K562 (cell line): ENCODE results near the gene NTSR1. TPM values are rescaled to one million over a fixed set of nuclear protein-coding genes. Genes with fewer than 3 reads are reported as not detected.
A peak's percentile ranks its signal among the peaks of the same experiment; 100 is the strongest.

Experiments used
- ATAC-seq: fragments of 200-7000 bp; cut with Tn5 transposase; 3 replicates; pipeline ENCODE4 v1.9.1; 2020; ENCODE audit warnings: moderate library complexity
- BruUV-seq: library from RNA; stranded (reverse); fragments of 400-500 nt; replicated peaks from 2 replicates; lab custom pipeline; 2021; lab: Mats Ljungman, UMichigan
- CTCF ChIA-PET: fragments of 300-600 bp; formaldehyde crosslinking; extraction: SDS; loops from one replicate; lab custom pipeline; 2021; ENCODE audit warnings: low intra/inter-chr PET ratio; lab: Yijun Ruan, JAX
- POLR2A ChIA-PET: fragments of 300-600, 350-650 bp; sonication (Branson Sonifier 250); formaldehyde crosslinking; extraction: SDS; loops from one replicate; lab custom pipeline; 2021; ENCODE audit warnings: antibody characterized with exemption, inconsistent platforms; lab: Yijun Ruan, JAX
- DNase-seq, 4 experiments: peaks; one replicate each; pipeline versions ENCODE4 v3.0.0 to v3.0.0-alpha.2; 2011 to 2018; ENCODE audit warnings: low spot score in 3 of 4, mixed read lengths in 3 of 4; ENCODE audit errors: extremely low read depth in 1 of 4
- FAIRE-seq: peaks from 2 replicates; lab custom pipeline; 2011; peaks lifted over from hg19 to GRCh38; lab: Jason Lieb, UNC
- H2AFZ ChIP-seq: 2 replicates; pipeline ENCODE4 v1.6.0; 2011; ENCODE audit warnings: low read depth, low read length, control low read depth, inconsistent platforms
- H3K27ac ChIP-seq: fragments of 200-600 bp; 3 replicates; pipeline ENCODE4 v1.8.0; 2011; ENCODE audit warnings: low read depth, mild to moderate bottlenecking, control low read depth, inconsistent platforms, low read length, moderate library complexity, mixed read lengths; ENCODE audit errors: extremely low read depth
- H3K27me3 ChIP-seq, 2 experiments: fragments of 300-600 bp in 1 of 2; 2 replicates in 1 of 2; 3 replicates in 1 of 2; pipeline versions ENCODE4 v1.6.0 to v1.8.0; 2011; ENCODE audit warnings: inconsistent platforms in 2 of 2, low read length in 2 of 2, mild to moderate bottlenecking in 1 of 2, mixed read lengths in 1 of 2, moderate library complexity in 1 of 2; ENCODE audit not compliant: control insufficient read depth in 2 of 2, insufficient read depth in 2 of 2
- H3K36me3 ChIP-seq: fragments of 300-600 bp; 3 replicates; pipeline ENCODE4 v1.8.0; 2011; ENCODE audit warnings: mild to moderate bottlenecking, low read length, inconsistent platforms; ENCODE audit not compliant: control insufficient read depth, insufficient read depth
- H3K4me1 ChIP-seq, 2 experiments: fragments of 200-600 bp in 1 of 2; replicated peaks in 1 of 2; 2 replicates in 1 of 2; 3 replicates in 1 of 2; pipeline versions ENCODE4 v1.5.1 to v1.8.0; 2011; ENCODE audit warnings: inconsistent platforms in 2 of 2, low read length in 2 of 2, mild to moderate bottlenecking in 1 of 2, mixed read lengths in 1 of 2, moderate library complexity in 1 of 2; ENCODE audit not compliant: control insufficient read depth in 2 of 2, insufficient read depth in 2 of 2
- H3K4me2 ChIP-seq: 2 replicates; pipeline ENCODE4 v1.6.1; 2011; ENCODE audit warnings: low read length, control low read depth, inconsistent platforms, mixed read lengths; ENCODE audit not compliant: insufficient read depth
- H3K4me3 ChIP-seq: fragments of 200-600 bp; sonication (generic), shearing (Covaris generic); 2 replicates; pipeline ENCODE4 v1.5.1; 2016; ENCODE audit warnings: control low read depth, inconsistent platforms
- H3K79me2 ChIP-seq: fragments of 200-600 bp; 3 replicates; pipeline ENCODE4 v1.8.0; 2011; ENCODE audit warnings: low read length, inconsistent platforms; ENCODE audit not compliant: control insufficient read depth, insufficient read depth
- H3K9ac ChIP-seq, 2 experiments: 2 replicates each; pipeline versions ENCODE4 v1.6.0 to v1.6.1; 2011; ENCODE audit warnings: low read depth in 2 of 2, low read length in 2 of 2, control low read depth in 1 of 2, inconsistent platforms in 1 of 2, mild to moderate bottlenecking in 1 of 2, mixed read lengths in 1 of 2; ENCODE audit not compliant: insufficient read depth in 1 of 2
- H3K9me1 ChIP-seq: one replicate; pipeline ENCODE4 v1.6.0; 2011; ENCODE audit warnings: inconsistent platforms, mild to moderate bottlenecking, low read length, moderate library complexity; ENCODE audit not compliant: control insufficient read depth, insufficient read depth
- H3K9me3 ChIP-seq: replicated peaks from 2 replicates; pipeline ENCODE4 v1.5.1; 2011; ENCODE audit warnings: low read depth, low read length, inconsistent platforms; ENCODE audit not compliant: control insufficient read depth, insufficient read depth
- H4K20me1 ChIP-seq: replicated peaks from 2 replicates; pipeline ENCODE4 v1.6.1; 2011; ENCODE audit warnings: low read length, inconsistent platforms, mixed read lengths; ENCODE audit not compliant: control insufficient read depth, insufficient read depth
- MAZ ChIP-seq, 2 experiments: fragments of 450-650 bp in 1 of 2; sonication (generic) in 1 of 2; formaldehyde crosslinking; IDR thresholded peaks in 1 of 2; conservative IDR thresholded peaks in 1 of 2; 2 replicates each; pipeline versions ENCODE4 v1.4.0 to v1.5.0; 2020; ENCODE audit warnings: mild to moderate bottlenecking in 1 of 2, missing genetic modification reagents in 1 of 2
- POLR2G ChIP-seq: fragments of 200-400 bp; formaldehyde crosslinking; IDR thresholded peaks from 2 replicates; pipeline ENCODE4 v1.6.1; 2017; ENCODE audit warnings: low read depth, mild to moderate bottlenecking, antibody characterized with exemption, low read length, moderate library complexity
- SMAD1 ChIP-seq: fragments of 150-350 bp; IDR thresholded peaks from 2 replicates; pipeline ENCODE4 v1.6.1; 2014; ENCODE audit warnings: low read length, low read depth; ENCODE audit not compliant: partially characterized antibody
- ZNF583 ChIP-seq: fragments of 250-450 bp; sonication (Bioruptor Pico); IDR thresholded peaks from 2 replicates; pipeline ENCODE4 v1.4.0; 2020
- WGBS: fragments of 100-300 bp; shearing (Covaris generic); methylation state at CpG from one replicate; pipeline ENCODE4 v1.1.6; 2016; ENCODE audit warnings: low coverage, mixed read lengths; ENCODE audit not compliant: insufficient coverage; ENCODE audit errors: missing lambda C conversion rate; 5-methylcytosine and 5-hydroxymethylcytosine counted together
- in situ Hi-C: fragments of 300-500 bp; cut with MboI; formaldehyde crosslinking; loops from 4 replicates; pipeline ENCODE4 v1.15.0; 2018; ENCODE audit warnings: inconsistent platforms, mixed read lengths
- intact Hi-C: fragments of 100-400 bp; cut with micrococcal nuclease; formaldehyde crosslinking; loops from 2 replicates; pipeline ENCODE4 v1.14.2; 2022
- polyA plus RNA-seq, 8 experiments: library from polyadenylated mRNA; depleted of rRNA in 4 of 8; stranded (reverse) in 5 of 8; unstranded in 3 of 8; fragments of >200 nt; fragmentation: Nextera tagmentation in 2 of 8; fragmentation: Illumina TruSeq in 1 of 8; extraction: Ambion mirVana in 2 of 8; extraction: Trizol in 1 of 8; gene quantifications; 2 replicates each; pipeline versions ENCODE4 v1.2.1 to v1.2.3, GENCODE V29; 2011 to 2014; ENCODE audit warnings: inconsistent platforms in 1 of 8, missing spikeins in 1 of 8
- total RNA-seq, 7 experiments: library from RNA; depleted of rRNA in 6 of 7; stranded (reverse); fragments of >200 nt in 6 of 7; fragmentation: Illumina TruSeq in 2 of 7; extraction: Trizol in 2 of 7; gene quantifications; 2 replicates each; pipeline versions ENCODE4 v1.2.1 to v1.2.3, GENCODE V29; 2011 to 2021; ENCODE audit warnings: low replicate concordance in 1 of 7

The NTSR1 gene
- total and polyA plus RNA-seq, 9 of the 15 experiments (the other 6 are each of a cell fraction or from before 2014, with no cell fraction given) = 0.04 to 0.40 (median 0.13) TPM; not detected in 3

GRCh38 chr20:62796699-62797491, 88.3 kb downstream of the NTSR1 start:
- no peaks in the 10 kb centered on the region for H4K20me1 ChIP-seq
- 47% methylated on average over 13 of the region's 53 CpGs for WGBS
- H3K27ac ChIP-seq = peak overlapping the region; percentile 88
- H2AFZ ChIP-seq = peak overlapping the region; percentile 84
- peak overlapping the region; percentile 86 for H3K4me2 ChIP-seq
- TSS peak; percentile 22 for BruUV-seq
- peaks cover 39% of the 10 kb centered on the region; the same call in 2 of the 3 replicates for H3K36me3 ChIP-seq
- H3K4me3 ChIP-seq = peak overlapping the region; percentile 61
- ChIA-PET POLR2A (interaction anchor here (0.7 to 1.5 kb wide), 3 partner anchors 18 to 91 kb away, joined by 3 to 7 read pairs (median 3); no protein-coding TSS in a partner anchor), CTCF (no interaction called here)
- peak overlapping the region; percentile 76 to 95; a peak in 3 of 4 replicates for H3K9ac ChIP-seq
- in situ Hi-C loops (no loop called here), intact Hi-C loops (no loop called here)
- peak; percentile 22; the same call in 1 of the 2 replicates for TF ChIP-seq ZNF583 (CRISPR knock-in tag)
- 0 out of 4 replicates have a peak, but pooled peaks of 1 of the 2 experiments have one; percentile 25 for TF ChIP-seq MAZ (CRISPR knock-in tag; conservative IDR thresholded peaks at IDR 0.05 in 1 of 2, IDR thresholded peaks at IDR 0.05 in 1 of 2)
- peak; percentile 43; the same call in 1 of the 2 replicates for TF ChIP-seq POLR2G
- TF ChIP-seq SMAD1 = no peak
- H3K4me1 ChIP-seq = peaks cover 10 to 60% of the 10 kb centered on the region in 2 experiments; a peak in 4 of 5 replicates
- H3K27me3 ChIP-seq = no peaks in the 10 kb centered on the region
- ATAC-seq = peak; percentile 1; the same call in 1 of the 3 replicates
- H3K9me3 ChIP-seq = no peaks in the 10 kb centered on the region
- DNase-seq = peak in 2 of 4 experiments; percentile 85 to 87
- H3K9me1 ChIP-seq = no peaks in the 10 kb centered on the region
- no peak for FAIRE-seq
- H3K79me2 ChIP-seq = peaks cover 12% of the 10 kb centered on the region; the same call in 2 of the 3 replicates
